ENCODE results near the gene FAM163A.

The FAM163A gene

DNA sequence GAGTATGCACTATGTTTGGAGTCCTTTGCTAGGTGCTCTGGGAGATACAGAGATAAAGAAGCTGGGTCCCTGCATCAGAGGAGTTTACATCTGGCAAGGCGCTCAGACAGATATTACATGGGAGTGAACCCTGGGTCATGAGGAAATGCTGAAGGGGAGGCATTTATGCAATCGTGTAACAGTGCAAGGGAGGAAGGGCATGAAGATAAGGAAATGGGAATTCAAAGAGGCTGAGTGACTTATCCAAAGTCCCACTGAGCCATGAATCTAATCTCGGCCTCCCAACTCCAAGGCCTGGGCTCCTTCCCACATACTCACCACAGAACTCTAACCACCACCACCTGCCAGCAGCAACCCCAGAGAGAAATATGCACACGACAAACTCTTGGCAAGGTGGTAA is 51.6 kb downstream of the FAM163A start:
- H3K4me1 ChIP-seq: no peaks in the 10 kb centered on the region
- H3K9me3 ChIP-seq (ENCODE audit: control insufficient read depth, low read length): no peaks in the 10 kb centered on the region
- H3K9ac ChIP-seq: no peak overlapping the region
- H3K27ac ChIP-seq: no peak overlapping the region
- no peak overlapping the region for H2AFZ ChIP-seq
- no peaks in the 10 kb centered on the region for H3K36me3 ChIP-seq (ENCODE audit: control insufficient read depth, insufficient read depth, low read length)
- no peak overlapping the region for H3K4me2 ChIP-seq (ENCODE audit: low read length)
- no peaks in the 10 kb centered on the region for H3K27me3 ChIP-seq (ENCODE audit: control insufficient read depth, insufficient read depth, low read length)
- no peak overlapping the region for H3K4me3 ChIP-seq (ENCODE audit: low read depth, low read length)
- no peaks in the 10 kb centered on the region for H3K79me2 ChIP-seq
- TF ChIP-seq, protein P1, sequence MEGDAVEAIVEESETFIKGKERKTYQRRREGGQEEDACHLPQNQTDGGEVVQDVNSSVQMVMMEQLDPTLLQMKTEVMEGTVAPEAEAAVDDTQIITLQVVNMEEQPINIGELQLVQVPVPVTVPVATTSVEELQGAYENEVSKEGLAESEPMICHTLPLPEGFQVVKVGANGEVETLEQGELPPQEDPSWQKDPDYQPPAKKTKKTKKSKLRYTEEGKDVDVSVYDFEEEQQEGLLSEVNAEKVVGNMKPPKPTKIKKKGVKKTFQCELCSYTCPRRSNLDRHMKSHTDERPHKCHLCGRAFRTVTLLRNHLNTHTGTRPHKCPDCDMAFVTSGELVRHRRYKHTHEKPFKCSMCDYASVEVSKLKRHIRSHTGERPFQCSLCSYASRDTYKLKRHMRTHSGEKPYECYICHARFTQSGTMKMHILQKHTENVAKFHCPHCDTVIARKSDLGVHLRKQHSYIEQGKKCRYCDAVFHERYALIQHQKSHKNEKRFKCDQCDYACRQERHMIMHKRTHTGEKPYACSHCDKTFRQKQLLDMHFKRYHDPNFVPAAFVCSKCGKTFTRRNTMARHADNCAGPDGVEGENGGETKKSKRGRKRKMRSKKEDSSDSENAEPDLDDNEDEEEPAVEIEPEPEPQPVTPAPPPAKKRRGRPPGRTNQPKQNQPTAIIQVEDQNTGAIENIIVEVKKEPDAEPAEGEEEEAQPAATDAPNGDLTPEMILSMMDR (IDR thresholded peaks at IDR 0.05): no peak

GRCh38 chr1:179798213-179798863 is 55.2 kb downstream of the FAM163A start:
- Histone ChIP-seq H3K36me3 (ENCODE audit: control insufficient read depth, insufficient read depth, low read length) (no peaks in the 10 kb centered on the region), H3K4me3 (ENCODE audit: low read depth, low read length) (no peak overlapping the region), H3K9ac (no peak overlapping the region), H2AFZ (no peak overlapping the region), H3K27ac (no peak overlapping the region), H3K27me3 (ENCODE audit: control insufficient read depth, insufficient read depth, low read length) (no peaks in the 10 kb centered on the region), H3K4me1 (no peaks in the 10 kb centered on the region), H3K4me2 (ENCODE audit: low read length) (no peak overlapping the region), H3K79me2 (no peaks in the 10 kb centered on the region), H3K9me3 (ENCODE audit: control insufficient read depth, low read length) (no peaks in the 10 kb centered on the region)
- TF ChIP-seq, protein P1 (IDR thresholded peaks at IDR 0.05): no peak

DNA sequence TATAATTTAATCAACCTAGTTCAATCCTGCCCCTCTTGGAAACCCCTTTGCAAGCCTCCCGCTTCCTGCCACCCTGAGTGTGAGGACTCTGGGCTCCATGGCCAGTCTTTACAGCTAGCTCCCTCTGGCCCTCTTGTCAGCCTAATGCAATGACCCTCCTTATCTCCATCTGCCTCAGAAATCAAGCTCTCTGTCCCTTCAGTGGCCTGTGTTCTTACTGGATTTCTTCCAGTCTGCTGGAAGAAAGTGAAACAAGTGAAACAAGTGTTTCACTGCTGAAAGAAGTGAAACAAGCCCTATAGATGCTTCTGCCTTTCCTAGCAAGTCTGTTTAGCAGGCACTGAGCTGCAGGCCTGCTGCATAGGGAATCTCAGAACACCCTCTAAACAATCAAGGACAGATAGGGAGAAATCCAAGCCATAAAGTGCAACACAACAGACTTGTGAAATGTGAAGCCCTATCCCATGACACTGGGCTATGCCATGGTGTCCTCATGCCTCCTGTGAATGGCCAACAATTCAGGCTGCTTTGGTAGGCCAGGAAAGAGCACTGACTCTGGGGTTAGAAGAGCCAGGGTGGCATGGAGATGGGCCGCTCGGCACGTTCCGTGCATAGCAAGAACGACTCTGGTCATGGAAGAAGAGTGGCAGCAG is 55.9 kb downstream of the FAM163A start:
- Histone ChIP-seq H3K9me3 (ENCODE audit: control insufficient read depth, low read length) (no peaks in the 10 kb centered on the region), H3K4me1 (no peaks in the 10 kb centered on the region), H3K27ac (no peak overlapping the region), H3K4me2 (ENCODE audit: low read length) (no peak overlapping the region), H3K4me3 (ENCODE audit: low read depth, low read length) (no peak overlapping the region), H3K79me2 (no peaks in the 10 kb centered on the region), H2AFZ (no peak overlapping the region), H3K9ac (no peak overlapping the region), H3K36me3 (ENCODE audit: control insufficient read depth, insufficient read depth, low read length) (no peaks in the 10 kb centered on the region), H3K27me3 (ENCODE audit: control insufficient read depth, insufficient read depth, low read length) (no peaks in the 10 kb centered on the region)
- TF ChIP-seq, protein P1 (IDR thresholded peaks at IDR 0.05): no peak

- H3K9me3 ChIP-seq (ENCODE audit: control insufficient read depth, low read length): no peaks in the 10 kb centered on the region
- no peak overlapping the region for H3K4me3 ChIP-seq (ENCODE audit: low read depth, low read length)
- H3K36me3 ChIP-seq (ENCODE audit: control insufficient read depth, insufficient read depth, low read length): no peaks in the 10 kb centered on the region
- H3K9ac ChIP-seq: no peak overlapping the region
- no peaks in the 10 kb centered on the region for H3K27me3 ChIP-seq (ENCODE audit: control insufficient read depth, insufficient read depth, low read length)
- H3K4me1 ChIP-seq: no peaks in the 10 kb centered on the region
- H2AFZ ChIP-seq: no peak overlapping the region
- TF ChIP-seq, protein P1 (IDR thresholded peaks at IDR 0.05): no peak
- H3K27ac ChIP-seq: no peak overlapping the region
- no peaks in the 10 kb centered on the region for H3K79me2 ChIP-seq
- H3K4me2 ChIP-seq (ENCODE audit: low read length): no peak overlapping the region
These were observed 57.4 kb downstream of the FAM163A start for GRCh38 chr1:179800481-179800880.

GRCh38 chr1:179803104-179803503 is 60.0 kb downstream of the FAM163A start:
- Histone ChIP-seq H3K9me3 (ENCODE audit: control insufficient read depth, low read length) (no peaks in the 10 kb centered on the region), H3K9ac (no peak overlapping the region), H3K27ac (no peak overlapping the region), H2AFZ (no peak overlapping the region), H3K36me3 (ENCODE audit: control insufficient read depth, insufficient read depth, low read length) (no peaks in the 10 kb centered on the region), H3K4me2 (ENCODE audit: low read length) (no peak overlapping the region), H3K79me2 (no peaks in the 10 kb centered on the region), H3K27me3 (ENCODE audit: control insufficient read depth, insufficient read depth, low read length) (no peaks in the 10 kb centered on the region), H3K4me1 (no peaks in the 10 kb centered on the region), H3K4me3 (ENCODE audit: low read depth, low read length) (no peak overlapping the region)
- TF ChIP-seq, protein P1 (IDR thresholded peaks at IDR 0.05): no peak
